Raji (cell line): ENCODE results near the gene CNOT10.

Source experiments
- POLR2A ChIP-seq: IDR thresholded peaks from 2 replicates; pipeline ENCODE4 v1.6.1; 2011; ENCODE audit warnings: low read depth, low read length, control low read depth; ENCODE audit not compliant: insufficient read depth

The CNOT10 gene

DNA sequence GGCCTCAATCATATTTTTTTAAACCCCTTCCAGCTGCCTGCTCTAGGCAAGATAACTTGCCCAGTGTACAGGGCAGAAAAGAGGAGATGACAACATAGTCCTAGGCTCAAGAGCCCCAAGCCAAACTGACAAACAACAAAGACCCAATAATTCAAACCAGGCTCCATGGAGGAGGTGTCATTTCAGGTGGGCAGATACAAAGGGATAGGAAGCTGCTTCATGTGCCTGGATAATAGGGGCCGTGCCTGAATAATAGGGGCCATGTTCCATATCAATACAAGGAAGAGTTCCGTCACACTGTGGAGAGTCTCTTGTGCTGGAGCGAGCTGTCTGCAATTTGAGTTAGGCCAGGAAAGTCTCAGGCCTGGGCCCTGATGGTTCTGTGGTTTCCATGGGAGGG, 97.4 kb downstream of the CNOT10 start:
- TF ChIP-seq POLR2A: no peak

GRCh38 chr3:32791833-32792232, 106.8 kb downstream of the CNOT10 start:
- no peak for TF ChIP-seq POLR2A

DNA sequence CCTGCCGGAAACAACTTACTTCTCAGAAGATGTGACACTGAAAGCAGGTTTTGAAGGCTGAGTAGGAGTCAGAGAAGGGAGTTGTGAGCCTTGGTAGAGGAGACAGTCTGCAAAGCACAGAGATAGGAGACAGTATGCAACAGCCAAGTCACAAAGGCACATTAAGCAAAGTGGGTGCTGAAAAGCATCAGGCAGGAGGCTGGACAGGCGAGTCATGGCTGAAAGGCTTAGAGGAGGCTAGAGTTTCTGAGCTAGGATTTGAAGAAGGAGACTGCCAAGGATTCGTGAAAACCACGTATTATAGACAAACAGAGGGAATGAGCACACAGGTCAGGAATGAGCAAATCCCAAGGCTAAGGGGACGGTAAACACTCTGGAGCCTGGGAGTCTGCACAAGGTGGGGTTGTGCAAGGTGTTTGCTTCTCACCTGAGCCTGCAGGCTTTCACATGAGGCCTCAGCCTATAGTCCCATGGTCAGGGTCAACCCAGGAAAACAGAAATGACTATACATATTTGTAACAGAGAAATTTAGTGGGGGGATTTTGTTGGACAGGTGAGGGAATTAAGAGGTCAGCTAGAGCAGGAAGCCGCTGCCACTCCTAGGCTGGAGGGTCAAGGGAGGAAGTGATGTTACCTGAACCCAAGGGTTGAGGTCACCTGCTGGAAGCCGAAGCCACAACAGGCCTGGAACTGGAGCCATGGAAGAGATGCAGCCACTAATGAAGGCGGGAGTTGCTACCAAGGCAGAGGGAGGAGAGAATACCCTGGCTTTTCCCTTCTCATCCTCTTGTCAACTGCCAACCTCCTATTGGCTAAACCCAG, 109.7 kb downstream of the CNOT10 start:
- TF ChIP-seq POLR2A: no peak

DNA sequence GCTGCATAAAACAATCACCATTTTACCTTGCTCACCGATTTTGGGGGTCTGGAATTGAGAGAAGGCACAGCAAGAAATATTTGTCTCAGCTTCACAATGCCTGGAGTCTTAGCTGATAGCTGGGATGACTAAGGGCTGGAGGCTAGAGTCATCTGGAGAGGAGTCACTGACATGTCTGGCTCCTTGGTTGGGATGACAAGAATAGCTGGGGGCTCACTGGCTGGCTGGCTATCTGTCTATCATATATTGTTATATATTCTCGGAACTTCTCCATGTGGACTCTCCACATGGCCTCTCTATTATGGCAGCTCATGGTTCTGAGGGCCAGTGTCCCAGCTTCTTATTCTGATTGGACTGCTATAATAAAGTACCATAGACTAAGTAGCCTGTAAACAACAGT, 112.8 kb downstream of the CNOT10 start:
- TF ChIP-seq POLR2A: no peak

DNA sequence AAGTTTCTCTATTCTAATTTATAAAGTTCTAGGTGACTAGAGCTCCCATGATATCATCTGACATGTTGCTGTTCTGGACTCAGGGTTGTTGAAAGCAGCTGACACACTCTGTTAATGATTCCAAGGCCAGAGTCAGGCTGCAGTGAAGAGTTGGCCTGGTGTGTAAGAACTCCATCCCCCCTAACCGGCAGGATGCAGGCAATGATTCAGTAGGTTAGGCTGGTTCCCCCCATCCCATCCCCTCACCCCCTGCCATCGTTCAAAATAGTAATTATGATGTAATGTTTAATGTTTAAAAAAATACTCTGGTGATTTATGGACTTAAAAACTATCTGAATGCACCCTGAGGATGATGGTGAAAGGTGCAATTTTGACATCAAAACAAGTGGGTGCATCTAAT, 128.2 kb downstream of the CNOT10 start:
- no peak for TF ChIP-seq POLR2A

DNA sequence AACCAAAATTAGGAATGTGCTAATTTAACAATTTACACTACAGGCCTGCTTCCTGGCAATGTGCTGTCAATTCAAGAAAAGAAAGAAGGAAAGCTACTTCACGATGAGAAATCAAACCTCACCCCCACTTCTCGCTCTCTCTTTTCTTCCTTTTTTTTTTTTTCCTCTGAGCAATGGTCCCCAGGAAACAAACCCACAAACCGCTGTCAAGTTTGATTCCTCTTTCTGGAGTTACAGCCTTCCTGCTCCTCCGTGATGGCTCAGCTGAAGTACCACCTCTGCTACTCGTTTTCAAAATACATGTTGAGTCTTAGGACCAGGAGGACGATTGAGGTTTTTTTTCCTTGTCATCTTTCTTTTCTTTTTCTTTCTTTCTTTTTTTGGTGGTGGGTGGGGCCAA, 129.4 kb downstream of the CNOT10 start:
- no peak for TF ChIP-seq POLR2A

- no peak for TF ChIP-seq POLR2A
Measured at GRCh38 chr3:32815841-32816438, 131.0 kb downstream of the CNOT10 start.

DNA sequence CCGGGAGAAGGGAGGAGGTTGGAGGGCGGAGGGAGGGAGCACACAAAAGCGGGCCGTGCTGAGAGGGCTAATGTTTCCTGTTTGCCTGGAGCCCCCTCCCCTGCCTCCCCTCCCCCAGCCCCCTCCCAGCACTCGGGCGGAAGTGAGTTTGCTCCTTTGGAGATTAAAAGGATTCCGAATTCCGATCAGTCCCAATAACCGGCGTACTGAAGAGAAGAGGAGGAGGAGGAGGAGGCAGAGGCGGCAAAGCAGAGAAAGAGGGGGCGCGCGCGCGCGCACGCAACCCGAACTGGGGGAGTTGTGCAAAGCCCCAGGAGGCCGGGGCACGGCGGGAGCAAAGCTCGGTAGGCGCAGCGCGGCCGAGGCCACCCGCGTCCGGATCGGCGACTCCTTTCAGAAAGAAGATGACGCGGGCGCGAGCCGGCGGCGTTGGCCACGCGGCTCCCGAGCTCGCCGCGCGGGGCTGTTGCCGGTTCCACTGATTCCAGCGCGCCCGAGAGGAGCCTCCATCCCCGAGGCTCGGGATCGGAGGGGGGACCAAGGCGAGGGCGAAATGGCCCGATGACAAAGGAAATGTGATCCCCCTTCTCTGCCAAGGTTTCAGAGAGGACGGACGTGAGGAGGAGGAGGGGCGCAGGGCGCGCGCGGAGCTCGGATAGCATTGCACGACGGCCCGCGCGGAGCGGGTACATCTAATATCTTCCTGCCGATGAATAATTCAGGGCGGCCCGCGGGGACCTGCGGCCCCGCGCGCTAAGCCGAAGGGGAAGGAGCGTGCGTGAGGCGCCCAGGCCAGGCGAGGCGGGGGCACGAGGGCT, 131.7 kb downstream of the CNOT10 start:
- TF ChIP-seq POLR2A: no peak

DNA sequence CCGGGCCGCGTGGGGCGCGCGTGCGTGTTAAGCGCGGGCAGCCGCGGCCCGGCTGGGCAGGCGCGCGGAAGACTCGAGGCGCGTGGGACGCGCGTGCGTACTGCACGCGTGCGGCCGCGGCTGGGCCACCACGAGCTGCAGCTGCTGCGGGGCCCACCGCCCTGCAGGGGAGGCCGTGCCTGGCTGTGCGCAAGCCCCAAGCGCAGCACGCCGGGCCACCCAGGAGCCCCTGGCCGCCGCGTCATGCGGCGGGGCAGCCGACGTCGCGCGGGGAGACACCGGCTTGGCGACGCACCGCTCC, 132.2 kb downstream of the CNOT10 start:
- TF ChIP-seq POLR2A: no peak

- no peak for TF ChIP-seq POLR2A
Measured at GRCh38 chr3:32817558-32818228, 132.7 kb downstream of the CNOT10 start, which contains the start of gene TRIM71. TSS of gene TRIM71 (plus strand) at chr3:32817997. CDS start at chr3:32818081, 84 bp downstream.

DNA sequence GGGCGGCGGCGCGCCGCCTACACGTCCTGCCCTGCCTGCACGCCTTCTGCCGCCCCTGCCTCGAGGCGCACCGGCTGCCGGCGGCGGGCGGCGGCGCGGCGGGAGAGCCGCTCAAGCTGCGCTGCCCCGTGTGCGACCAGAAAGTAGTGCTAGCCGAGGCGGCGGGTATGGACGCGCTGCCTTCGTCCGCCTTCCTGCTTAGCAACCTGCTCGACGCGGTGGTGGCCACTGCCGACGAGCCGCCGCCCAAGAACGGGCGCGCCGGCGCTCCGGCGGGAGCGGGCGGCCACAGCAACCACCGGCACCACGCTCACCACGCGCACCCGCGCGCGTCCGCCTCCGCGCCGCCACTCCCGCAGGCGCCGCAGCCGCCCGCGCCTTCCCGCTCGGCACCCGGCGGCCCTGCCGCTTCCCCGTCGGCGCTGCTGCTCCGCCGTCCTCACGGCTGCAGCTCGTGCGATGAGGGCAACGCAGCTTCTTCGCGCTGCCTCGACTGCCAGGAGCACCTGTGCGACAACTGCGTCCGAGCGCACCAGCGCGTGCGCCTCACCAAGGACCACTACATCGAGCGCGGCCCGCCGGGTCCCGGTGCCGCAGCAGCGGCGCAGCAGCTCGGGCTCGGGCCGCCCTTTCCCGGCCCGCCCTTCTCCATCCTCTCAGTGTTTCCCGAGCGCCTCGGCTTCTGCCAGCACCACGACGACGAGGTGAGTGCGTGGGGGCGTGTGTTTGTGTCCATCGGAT, 133.4 kb downstream of the CNOT10 start:
- no peak for TF ChIP-seq POLR2A

DNA sequence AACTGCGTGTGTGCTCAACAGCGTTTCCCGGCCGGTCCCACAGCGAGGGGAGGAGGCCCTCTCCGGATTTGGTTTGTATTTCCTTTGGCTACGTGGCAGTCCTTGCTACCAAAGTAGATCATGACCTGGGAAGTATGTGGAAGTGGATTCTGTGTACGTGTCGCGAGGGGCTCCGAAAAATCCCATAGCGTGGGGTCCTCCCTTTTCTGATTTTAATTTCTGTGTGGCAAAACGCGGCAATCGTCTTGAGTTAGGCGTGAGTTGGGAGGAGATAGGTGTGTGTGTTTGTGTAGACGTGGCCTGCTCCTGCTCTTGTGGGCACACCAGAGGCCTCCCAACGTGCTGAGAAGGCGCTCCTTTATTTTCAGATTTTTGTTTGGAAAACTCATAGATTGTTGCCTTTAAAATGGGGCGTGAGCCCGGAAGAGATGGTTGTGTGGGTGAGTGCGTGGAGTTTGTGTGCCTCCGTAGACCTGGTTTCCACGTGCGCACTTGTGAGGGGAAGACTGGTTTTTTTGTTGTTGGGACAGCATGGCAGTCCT, 134.1 kb downstream of the CNOT10 start:
- TF ChIP-seq POLR2A: no peak

- TF ChIP-seq POLR2A: no peak
Measured at GRCh38 chr3:32819551-32820348, 134.8 kb downstream of the CNOT10 start.

DNA sequence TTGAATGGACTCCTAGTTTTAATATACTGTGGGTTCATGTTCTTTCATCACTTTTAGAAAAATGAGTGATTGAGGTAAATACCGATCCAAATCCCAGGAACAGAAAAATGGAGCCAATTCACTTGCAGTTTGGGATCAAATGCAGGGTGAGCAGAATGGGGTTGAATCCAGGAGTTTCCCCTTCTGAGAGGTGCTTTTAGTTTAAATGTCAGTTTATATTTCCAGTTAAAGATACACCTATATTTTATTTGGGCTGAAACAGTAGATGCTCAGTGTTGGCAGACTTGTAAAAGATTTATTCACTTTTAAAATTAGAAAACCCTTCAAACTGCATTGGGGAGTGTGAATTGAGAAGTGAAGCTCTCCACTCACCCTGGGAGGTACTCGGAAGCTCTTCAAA, 135.4 kb downstream of the CNOT10 start:
- no peak for TF ChIP-seq POLR2A
